Osteoblast (primary cell): Measurements from ENCODE around the gene CNST. TPM values are rescaled to one million over a fixed set of nuclear protein-coding genes. Genes with fewer than 3 reads are reported as not detected.

Experiments used
- DNase-seq: peaks from one replicate; pipeline ENCODE4 v3.0.0; 2011; ENCODE audit warnings: low spot score, mixed read lengths; ENCODE audit not compliant: insufficient read length; ENCODE audit errors: missing footprints
- H2AFZ ChIP-seq: 2 replicates; pipeline ENCODE4 v1.6.0; 2011; ENCODE audit warnings: mild to moderate bottlenecking, low read length
- H3K27ac ChIP-seq: 2 replicates; pipeline ENCODE4 v1.5.1; 2011; ENCODE audit warnings: mild to moderate bottlenecking, low read depth, low read length, moderate library complexity
- H3K27me3 ChIP-seq: 2 replicates; pipeline ENCODE4 v1.6.0; 2012; ENCODE audit warnings: mild to moderate bottlenecking, control low read depth, inconsistent platforms, low read length, moderate library complexity; ENCODE audit not compliant: insufficient read depth
- H3K36me3 ChIP-seq: 2 replicates; pipeline ENCODE4 v1.5.1; 2011; ENCODE audit warnings: mild to moderate bottlenecking, low read length, control low read depth, moderate library complexity; ENCODE audit not compliant: insufficient read depth
- H3K4me1 ChIP-seq: 2 replicates; pipeline ENCODE4 v1.5.1; 2011; ENCODE audit warnings: mild to moderate bottlenecking, low read length, control low read depth, moderate library complexity; ENCODE audit not compliant: insufficient read depth
- H3K4me2 ChIP-seq: 2 replicates; pipeline ENCODE4 v1.6.0; 2011; ENCODE audit warnings: mild to moderate bottlenecking, low read length; ENCODE audit not compliant: insufficient read depth
- H3K4me3 ChIP-seq: fragments of 200-600 bp; sonication (generic); 3 replicates; pipeline ENCODE4 v1.5.1; 2012; ENCODE audit warnings: mild to moderate bottlenecking, low read length, inconsistent platforms; ENCODE audit not compliant: insufficient read depth
- H3K79me2 ChIP-seq: 2 replicates; pipeline ENCODE4 v1.6.0; 2012; ENCODE audit warnings: mild to moderate bottlenecking, low read length, control low read depth, inconsistent platforms; ENCODE audit not compliant: insufficient read depth
- H3K9me3 ChIP-seq: 2 replicates; pipeline ENCODE4 v1.5.1; 2011; ENCODE audit warnings: low read depth, low read length, control low read depth
- H4K20me1 ChIP-seq: 2 replicates; pipeline ENCODE4 v1.6.0; 2012; ENCODE audit warnings: mild to moderate bottlenecking, low read length, control low read depth; ENCODE audit not compliant: insufficient read depth
- total RNA-seq: library from RNA; depleted of rRNA; stranded (reverse); fragments of >200 nt; gene quantifications from 2 replicates; pipeline ENCODE4 v1.2.3, GENCODE V29; 2012
- TF ChIP-seq, protein P1 (sequence below): IDR thresholded peaks from 2 replicates; pipeline ENCODE4 v1.5.1; 2011; ENCODE audit warnings: mild to moderate bottlenecking, low read depth, low read length, moderate library complexity; ENCODE audit errors: extremely low read depth

CNST gene
- total RNA-seq, 1 donor, result 25.7 TPM

DNA sequence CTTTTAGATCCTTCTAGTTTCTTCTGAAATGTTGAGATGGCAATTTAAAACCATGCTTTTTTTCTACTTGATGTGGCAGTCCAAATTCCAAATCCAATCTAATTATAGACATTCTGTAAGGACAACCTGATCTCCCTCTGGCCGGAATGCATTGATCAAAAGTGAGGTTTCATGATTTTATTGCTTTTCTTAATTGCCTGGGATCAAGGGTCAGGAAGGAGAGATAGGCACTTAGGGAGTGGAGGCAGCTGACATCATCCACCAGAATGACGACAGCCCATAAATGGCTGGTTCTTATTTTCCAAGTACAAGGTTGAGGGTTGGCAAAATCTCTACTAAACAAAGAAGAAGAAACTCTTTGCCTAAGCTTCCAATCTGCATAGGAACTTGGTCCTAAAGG lies 111.6 kb downstream of the CNST start:
- no peaks in the 10 kb centered on the region for H3K9me3 ChIP-seq
- no peak overlapping the region for H2AFZ ChIP-seq
- H4K20me1 ChIP-seq, result no peaks in the 10 kb centered on the region
- H3K4me3 ChIP-seq, result no peak overlapping the region
- H3K36me3 ChIP-seq, result no peaks in the 10 kb centered on the region
- peaks cover 10% of the 10 kb centered on the region for H3K4me1 ChIP-seq
- no peaks in the 10 kb centered on the region for H3K27me3 ChIP-seq
- no peak for DNase-seq
- H3K4me2 ChIP-seq, result no peak overlapping the region
- no peaks in the 10 kb centered on the region for H3K79me2 ChIP-seq
- TF ChIP-seq, protein P1, sequence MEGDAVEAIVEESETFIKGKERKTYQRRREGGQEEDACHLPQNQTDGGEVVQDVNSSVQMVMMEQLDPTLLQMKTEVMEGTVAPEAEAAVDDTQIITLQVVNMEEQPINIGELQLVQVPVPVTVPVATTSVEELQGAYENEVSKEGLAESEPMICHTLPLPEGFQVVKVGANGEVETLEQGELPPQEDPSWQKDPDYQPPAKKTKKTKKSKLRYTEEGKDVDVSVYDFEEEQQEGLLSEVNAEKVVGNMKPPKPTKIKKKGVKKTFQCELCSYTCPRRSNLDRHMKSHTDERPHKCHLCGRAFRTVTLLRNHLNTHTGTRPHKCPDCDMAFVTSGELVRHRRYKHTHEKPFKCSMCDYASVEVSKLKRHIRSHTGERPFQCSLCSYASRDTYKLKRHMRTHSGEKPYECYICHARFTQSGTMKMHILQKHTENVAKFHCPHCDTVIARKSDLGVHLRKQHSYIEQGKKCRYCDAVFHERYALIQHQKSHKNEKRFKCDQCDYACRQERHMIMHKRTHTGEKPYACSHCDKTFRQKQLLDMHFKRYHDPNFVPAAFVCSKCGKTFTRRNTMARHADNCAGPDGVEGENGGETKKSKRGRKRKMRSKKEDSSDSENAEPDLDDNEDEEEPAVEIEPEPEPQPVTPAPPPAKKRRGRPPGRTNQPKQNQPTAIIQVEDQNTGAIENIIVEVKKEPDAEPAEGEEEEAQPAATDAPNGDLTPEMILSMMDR, result no peak
- H3K27ac ChIP-seq, result no peak overlapping the region

- Histone ChIP-seq H3K27ac (no peak overlapping the region), H4K20me1 (no peaks in the 10 kb centered on the region), H2AFZ (no peak overlapping the region), H3K36me3 (no peaks in the 10 kb centered on the region), H3K4me3 (no peak overlapping the region), H3K4me2 (no peak overlapping the region), H3K27me3 (no peaks in the 10 kb centered on the region), H3K4me1 (peaks cover 10% of the 10 kb centered on the region), H3K9me3 (no peaks in the 10 kb centered on the region), H3K79me2 (no peaks in the 10 kb centered on the region)
- DNase-seq, result no peak
- TF ChIP-seq, protein P1, result no peak
These were observed 112.8 kb downstream of the CNST start for GRCh38 chr1:246678816-246679793.

- no peaks in the 10 kb centered on the region for H3K36me3 ChIP-seq
- no peaks in the 10 kb centered on the region for H3K9me3 ChIP-seq
- H3K4me1 ChIP-seq, result peaks cover 10% of the 10 kb centered on the region
- no peaks in the 10 kb centered on the region for H4K20me1 ChIP-seq
- no peaks in the 10 kb centered on the region for H3K27me3 ChIP-seq
- no peak overlapping the region for H2AFZ ChIP-seq
- H3K4me2 ChIP-seq, result no peak overlapping the region
- no peak overlapping the region for H3K4me3 ChIP-seq
- no peaks in the 10 kb centered on the region for H3K79me2 ChIP-seq
- no peak overlapping the region for H3K27ac ChIP-seq
- DNase-seq, result no peak
- TF ChIP-seq, protein P1, result no peak
These were observed 113.5 kb downstream of the CNST start for GRCh38 chr1:246679794-246680177.

GRCh38 chr1:246680190-246680589 lies 113.9 kb downstream of the CNST start:
- no peak for DNase-seq
- Histone ChIP-seq H4K20me1 (no peaks in the 10 kb centered on the region), H3K27me3 (no peaks in the 10 kb centered on the region), H3K4me3 (no peak overlapping the region), H3K79me2 (no peaks in the 10 kb centered on the region), H2AFZ (no peak overlapping the region), H3K36me3 (no peaks in the 10 kb centered on the region), H3K4me2 (no peak overlapping the region), H3K27ac (no peak overlapping the region), H3K4me1 (peaks cover 10% of the 10 kb centered on the region), H3K9me3 (no peaks in the 10 kb centered on the region)
- TF ChIP-seq, protein P1, result no peak
